Measurements from ENCODE around the gene ADGRV1. TPM values are rescaled to one million over a fixed set of nuclear protein-coding genes. Genes with fewer than 3 reads are reported as not detected.

Gene ADGRV1
- total RNA-seq, 2 donors from 2014 or later = 1.4 TPM; not detected in 1

GRCh38 chr5:90741022-90741564 lies 182.5 kb downstream of the ADGRV1 start:
- Histone ChIP-seq H3K4me3 (no peak overlapping the region), H3K9me3 (no peaks in the 10 kb centered on the region), H3K27me3 (replicated peaks; ENCODE audit: insufficient read depth) (no peaks in the 10 kb centered on the region), H3K4me1 (ENCODE audit: control insufficient read depth in 1 of 2, low read depth in 2 of 2) (no peaks in the 10 kb centered on the region), H3K36me3 (no peaks in the 10 kb centered on the region), H3K27ac (no peak overlapping the region)
- TF ChIP-seq CTCF (IDR thresholded peaks at IDR 0.05) = no peak
- DNase-seq (ENCODE audit: low spot score) = no peak
- ATAC-seq (ENCODE audit: insufficient number of reproducible peaks, low FRiP score, low read depth) = no peak

GRCh38 chr5:90746119-90746518 lies 187.5 kb downstream of the ADGRV1 start:
- no peaks in the 10 kb centered on the region for H3K4me1 ChIP-seq (ENCODE audit: control insufficient read depth in 1 of 2, low read depth in 2 of 2)
- H3K27me3 ChIP-seq (replicated peaks; ENCODE audit: insufficient read depth) = no peaks in the 10 kb centered on the region
- H3K27ac ChIP-seq = no peak overlapping the region
- ATAC-seq (ENCODE audit: insufficient number of reproducible peaks, low FRiP score, low read depth) (no peak), DNase-seq (ENCODE audit: low spot score) (no peak)
- no peak for TF ChIP-seq CTCF (IDR thresholded peaks at IDR 0.05)
- H3K36me3 ChIP-seq = no peaks in the 10 kb centered on the region
- no peaks in the 10 kb centered on the region for H3K9me3 ChIP-seq
- no peak overlapping the region for H3K4me3 ChIP-seq

- no peak overlapping the region for H3K27ac ChIP-seq
- H3K4me1 ChIP-seq (ENCODE audit: control insufficient read depth in 1 of 2, low read depth in 2 of 2) = no peaks in the 10 kb centered on the region
- H3K36me3 ChIP-seq = no peaks in the 10 kb centered on the region
- TF ChIP-seq CTCF (IDR thresholded peaks at IDR 0.05) = no peak
- DNase-seq (ENCODE audit: low spot score) (no peak), ATAC-seq (ENCODE audit: insufficient number of reproducible peaks, low FRiP score, low read depth) (no peak)
- H3K27me3 ChIP-seq (replicated peaks; ENCODE audit: insufficient read depth) = no peaks in the 10 kb centered on the region
- no peaks in the 10 kb centered on the region for H3K9me3 ChIP-seq
- no peak overlapping the region for H3K4me3 ChIP-seq
Observed at GRCh38 chr5:90747175-90747574, 188.6 kb downstream of the ADGRV1 start.

GRCh38 chr5:90747693-90748092 lies 189.1 kb downstream of the ADGRV1 start:
- H3K27ac ChIP-seq = no peak overlapping the region
- no peak for TF ChIP-seq CTCF (IDR thresholded peaks at IDR 0.05)
- H3K4me3 ChIP-seq = no peak overlapping the region
- no peaks in the 10 kb centered on the region for H3K9me3 ChIP-seq
- no peaks in the 10 kb centered on the region for H3K4me1 ChIP-seq (ENCODE audit: control insufficient read depth in 1 of 2, low read depth in 2 of 2)
- no peaks in the 10 kb centered on the region for H3K27me3 ChIP-seq (replicated peaks; ENCODE audit: insufficient read depth)
- H3K36me3 ChIP-seq = no peaks in the 10 kb centered on the region
- DNase-seq (ENCODE audit: low spot score) (no peak), ATAC-seq (ENCODE audit: insufficient number of reproducible peaks, low FRiP score, low read depth) (no peak)

- ATAC-seq (ENCODE audit: insufficient number of reproducible peaks, low FRiP score, low read depth) (no peak), DNase-seq (ENCODE audit: low spot score) (no peak)
- H3K27me3 ChIP-seq (replicated peaks; ENCODE audit: insufficient read depth) = no peaks in the 10 kb centered on the region
- no peak for TF ChIP-seq CTCF (IDR thresholded peaks at IDR 0.05)
- no peaks in the 10 kb centered on the region for H3K36me3 ChIP-seq
- no peak overlapping the region for H3K27ac ChIP-seq
- H3K4me3 ChIP-seq = no peak overlapping the region
- H3K4me1 ChIP-seq (ENCODE audit: control insufficient read depth in 1 of 2, low read depth in 2 of 2) = no peaks in the 10 kb centered on the region
- no peaks in the 10 kb centered on the region for H3K9me3 ChIP-seq
Observed at GRCh38 chr5:90759119-90759518, 200.5 kb downstream of the ADGRV1 start.
